Thoracic aorta (tissue), 2 donors: ENCODE results near the gene SIGLEC14. TPM values are rescaled to one million over a fixed set of nuclear protein-coding genes. Genes with fewer than 3 reads are reported as not detected.

ENCODE experiments used
- ATAC-seq: fragments of 150-250 bp; one replicate; pipeline ENCODE4 v1.8.0; 2017; ENCODE audit warnings: low read depth; ENCODE audit not compliant: insufficient number of reproducible peaks, low FRiP score
- DNase-seq: peaks from one replicate; pipeline ENCODE4 v3.0.0-alpha.2; 2020; ENCODE audit warnings: low spot score
- H3K27ac ChIP-seq, 2 donors: fragments of 200-600 bp; sonication (generic); 1 replicate in 1 of 2; 2 replicates in 1 of 2; pipeline ENCODE4 v1.5.1; 2016; ENCODE audit warnings: mild to moderate bottlenecking in 2 of 2, moderate library complexity in 2 of 2
- H3K27me3 ChIP-seq: fragments of 200-600 bp; sonication (generic); replicated peaks from 2 replicates; pipeline ENCODE4 v1.6.0; 2016; ENCODE audit warnings: mild to moderate bottlenecking; ENCODE audit not compliant: insufficient read depth
- H3K36me3 ChIP-seq: fragments of 200-600 bp; sonication (generic); one replicate; pipeline ENCODE4 v1.5.1; 2016
- H3K4me1 ChIP-seq, 2 donors: fragments of 200-600 bp; sonication (generic); 1 replicate in 1 of 2; 2 replicates in 1 of 2; pipeline versions ENCODE4 v1.5.1 to v1.6.0; 2016; ENCODE audit warnings: low read depth in 2 of 2, mild to moderate bottlenecking in 1 of 2; ENCODE audit not compliant: control insufficient read depth in 1 of 2
- H3K4me3 ChIP-seq: fragments of 200-600 bp; sonication (generic); 2 replicates; pipeline ENCODE4 v1.5.1; 2016; ENCODE audit warnings: mild to moderate bottlenecking
- H3K9me3 ChIP-seq: fragments of 200-600 bp; sonication (generic); 2 replicates; pipeline ENCODE4 v1.5.1; 2016
- CTCF ChIP-seq: fragments of 200-600 bp; sonication (generic); IDR thresholded peaks from one replicate; pipeline ENCODE4 v1.5.1; 2019; ENCODE audit warnings: antibody characterized with exemption
- total RNA-seq, 2 donors: library from RNA; depleted of rRNA; stranded (reverse); fragments of >200 nt; gene quantifications; one replicate each; pipeline versions ENCODE4 v1.1.0 to v1.2.3, GENCODE V29; 2016

SIGLEC14 gene
- total RNA-seq, 2 donors from 2014 or later = 4.6 to 12.6 TPM

DNA sequence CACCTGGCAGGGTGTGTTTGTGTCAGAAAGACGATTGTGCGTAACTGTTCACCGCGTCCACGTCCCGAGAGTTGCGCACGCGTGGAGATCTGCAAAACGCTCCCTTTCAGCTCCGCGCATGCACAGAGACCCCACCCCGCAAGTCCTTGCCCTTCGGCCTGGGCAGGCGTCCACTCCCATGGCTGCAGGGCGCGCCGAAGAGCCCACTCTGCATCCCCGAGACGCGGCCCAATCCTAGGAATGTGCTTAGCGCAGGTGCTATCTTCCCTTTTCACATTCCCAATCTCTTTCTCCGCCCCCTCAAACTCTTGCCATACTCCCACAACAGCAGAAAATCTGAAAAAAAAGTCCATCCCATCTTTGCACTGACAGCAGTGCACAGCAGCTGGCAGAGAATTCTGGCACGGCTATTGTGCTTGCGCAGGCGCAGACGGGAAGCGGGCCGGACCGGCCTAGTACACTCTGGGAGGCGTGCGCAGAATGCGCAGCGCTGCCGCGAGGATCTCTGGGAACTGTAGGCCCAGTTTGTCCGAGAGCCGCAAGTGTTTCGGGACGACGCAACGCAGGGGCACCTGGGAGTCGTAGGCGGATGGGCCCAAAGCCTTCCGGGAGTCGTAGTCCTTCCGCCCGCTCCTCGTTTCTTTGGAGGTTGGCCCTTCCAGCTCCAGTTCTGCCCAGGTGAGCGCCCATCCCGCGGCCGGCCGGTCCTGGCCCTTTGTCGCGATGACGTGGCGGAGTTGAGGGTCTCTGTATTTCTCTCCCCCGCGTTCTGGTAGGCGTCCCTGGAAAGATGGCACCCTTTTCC, 52.5 kb downstream of the SIGLEC14 start:
- Histone ChIP-seq H3K4me3 (peak overlapping the region; percentile 83), H3K36me3 (no peaks in the 10 kb centered on the region), H3K4me1 (peaks cover 7 to 16% of the 10 kb centered on the region in 2 donors), H3K9me3 (no peaks in the 10 kb centered on the region), H3K27ac (no peak overlapping the region), H3K27me3 (no peaks in the 10 kb centered on the region)
- ATAC-seq (peak; percentile 90), DNase-seq (peak; percentile 86)
- TF ChIP-seq CTCF = no peak

- DNase-seq = no peak
- H3K4me1 ChIP-seq = peaks cover 7 to 16% of the 10 kb centered on the region in 2 donors
Observed at GRCh38 chr19:51593138-51593890, 53.3 kb downstream of the SIGLEC14 start.

More at GRCh38 chr19:51593138-51593890, 53.3 kb downstream of the SIGLEC14 start:
- no peaks in the 10 kb centered on the region for H3K9me3 ChIP-seq
- TF ChIP-seq CTCF = no peak
- H3K27ac ChIP-seq = no peak overlapping the region
- H3K36me3 ChIP-seq = no peaks in the 10 kb centered on the region
- no peaks in the 10 kb centered on the region for H3K27me3 ChIP-seq
- peak overlapping the region; percentile 83 for H3K4me3 ChIP-seq
- ATAC-seq = no peak

Other genes with a start within 250 kb of the SIGLEC14 start
- 10 to 100 TPM; 13.3 to 20.3 TPM for gene SIGLEC10, start 229.2 kb downstream of the SIGLEC14 start, total RNA-seq
- gene SIGLEC8, start 188.4 kb downstream of the SIGLEC14 start, total RNA-seq = under 1 TPM; 0.28 to 0.41 TPM
- gene CEACAM18, start 168.3 kb downstream of the SIGLEC14 start, total RNA-seq = not detected
- 1 to 10 TPM in 1 of 2 donors, not detected in 1; 2.2 TPM for gene SIGLEC12, start 145.0 kb downstream of the SIGLEC14 start, total RNA-seq
- gene SIGLEC6, start 115.2 kb downstream of the SIGLEC14 start, total RNA-seq = 1 to 10 TPM in 1 of 2 donors, under 1 TPM in 1; 0.56 to 1.6 TPM
- gene ZNF175, start 75.5 kb downstream of the SIGLEC14 start, total RNA-seq = 10 to 100 TPM in 1 of 2 donors, 1 to 10 TPM in 1; 6.6 to 15.6 TPM
- gene SIGLEC5, start 16.4 kb downstream of the SIGLEC14 start, total RNA-seq = 1 to 10 TPM in 1 of 2 donors, not detected in 1; 1.4 TPM
- 10 to 100 TPM; 24.1 to 72.4 TPM for gene SPACA6, start 46.5 kb upstream of the SIGLEC14 start, total RNA-seq
- 10 to 100 TPM in 1 of 2 donors, 1 to 10 TPM in 1; 1.6 to 74.8 TPM for gene HAS1, start 77.2 kb upstream of the SIGLEC14 start, total RNA-seq
- 10 to 100 TPM; 30.2 to 39.3 TPM for gene FPR1, start 105.1 kb upstream of the SIGLEC14 start, total RNA-seq
- 1 to 10 TPM; 2.2 to 5.9 TPM for gene FPR2, start 114.4 kb upstream of the SIGLEC14 start, total RNA-seq
- 10 to 100 TPM; 11.1 to 18.0 TPM for gene FPR3, start 148.3 kb upstream of the SIGLEC14 start, total RNA-seq
- 10 to 100 TPM; 14.5 to 30.4 TPM for gene ZNF577, start 241.1 kb upstream of the SIGLEC14 start, total RNA-seq